HEK293 (cell line): ENCODE data around the gene APC2.

Source experiments
- BCL11A ChIP-seq: fragments of 450-650 bp; formaldehyde crosslinking; IDR thresholded peaks from 2 replicates; pipeline ENCODE4 v1.5.1; 2016; ENCODE audit warnings: low read depth, missing biosample characterization, missing genetic modification characterization
- BCL11B ChIP-seq: fragments of 450-650 bp; formaldehyde crosslinking; IDR thresholded peaks from 2 replicates; pipeline ENCODE4 v1.5.1; 2016; ENCODE audit warnings: low read depth, missing biosample characterization, missing genetic modification characterization
- EGR2 ChIP-seq: fragments of 450-650 bp; formaldehyde crosslinking; IDR thresholded peaks from 2 replicates; pipeline ENCODE4 v1.5.1; 2016; ENCODE audit warnings: low read depth, missing biosample characterization, missing genetic modification characterization
- GFI1B ChIP-seq: fragments of 450-650 bp; formaldehyde crosslinking; IDR thresholded peaks from 2 replicates; pipeline ENCODE4 v1.5.1; 2016; ENCODE audit warnings: missing biosample characterization, missing genetic modification characterization
- HIC1 ChIP-seq: fragments of 450-650 bp; formaldehyde crosslinking; IDR thresholded peaks from 2 replicates; pipeline ENCODE4 v1.5.1; 2016; ENCODE audit warnings: missing biosample characterization, missing genetic modification characterization
- KLF16 ChIP-seq: fragments of 450-650 bp; formaldehyde crosslinking; IDR thresholded peaks from 2 replicates; pipeline ENCODE4 v1.5.1; 2017; ENCODE audit warnings: missing biosample characterization, missing genetic modification characterization
- PRDM1 ChIP-seq: fragments of 450-650 bp; formaldehyde crosslinking; IDR thresholded peaks from 2 replicates; pipeline ENCODE4; 2016; ENCODE audit warnings: missing biosample characterization, missing genetic modification characterization
- SP2 ChIP-seq: fragments of 450-650 bp; formaldehyde crosslinking; IDR thresholded peaks from 2 replicates; pipeline ENCODE4 v1.5.1; 2016; ENCODE audit warnings: missing biosample characterization, missing genetic modification characterization
- ZBTB21 ChIP-seq: fragments of 450-650 bp; formaldehyde crosslinking; IDR thresholded peaks from 2 replicates; pipeline ENCODE4 v1.5.1; 2017; ENCODE audit warnings: missing biosample characterization, missing genetic modification characterization
- ZBTB6 ChIP-seq: fragments of 450-650 bp; formaldehyde crosslinking; IDR thresholded peaks from 2 replicates; pipeline ENCODE4 v1.5.1; 2017; ENCODE audit warnings: missing biosample characterization, missing genetic modification characterization
- ZBTB7A ChIP-seq: fragments of 450-650 bp; formaldehyde crosslinking; IDR thresholded peaks from 2 replicates; pipeline ENCODE4 v1.5.1; 2016; ENCODE audit warnings: low read depth, missing biosample characterization, missing genetic modification characterization
- ZEB2 ChIP-seq: fragments of 450-650 bp; formaldehyde crosslinking; IDR thresholded peaks from 2 replicates; pipeline ENCODE4 v1.5.1; 2016; ENCODE audit warnings: missing biosample characterization, missing genetic modification characterization
- ZNF202 ChIP-seq: fragments of 450-650 bp; formaldehyde crosslinking; IDR thresholded peaks from 2 replicates; pipeline ENCODE4 v1.5.1; 2016; ENCODE audit warnings: missing biosample characterization, missing genetic modification characterization, borderline replicate concordance
- ZNF214 ChIP-seq: fragments of 450-650 bp; formaldehyde crosslinking; IDR thresholded peaks from 2 replicates; pipeline ENCODE4 v1.5.1; 2017; ENCODE audit warnings: missing biosample characterization, mild to moderate bottlenecking, missing genetic modification characterization, borderline replicate concordance
- ZNF266 ChIP-seq: fragments of 450-650 bp; formaldehyde crosslinking; IDR thresholded peaks from 2 replicates; pipeline ENCODE4 v1.5.1; 2016; ENCODE audit warnings: missing biosample characterization, missing genetic modification characterization, low read depth
- ZNF335 ChIP-seq: fragments of 450-650 bp; formaldehyde crosslinking; conservative IDR thresholded peaks from 2 replicates; pipeline ENCODE4 v1.5.1; 2016; ENCODE audit warnings: missing biosample characterization, missing genetic modification characterization
- ZNF391 ChIP-seq: fragments of 450-650 bp; formaldehyde crosslinking; IDR thresholded peaks from 2 replicates; pipeline ENCODE4 v1.5.1; 2016; ENCODE audit warnings: low read depth, missing biosample characterization, missing genetic modification characterization, borderline replicate concordance
- ZNF473 ChIP-seq: fragments of 450-650 bp; formaldehyde crosslinking; IDR thresholded peaks from 2 replicates; pipeline ENCODE4 v1.5.1; 2017; ENCODE audit warnings: missing biosample characterization, missing genetic modification characterization
- ZNF544 ChIP-seq: fragments of 450-650 bp; formaldehyde crosslinking; IDR thresholded peaks from 2 replicates; pipeline ENCODE4 v1.5.0; 2017; ENCODE audit warnings: missing biosample characterization, missing genetic modification characterization
- ZNF596 ChIP-seq: fragments of 450-650 bp; IDR thresholded peaks from 2 replicates; pipeline ENCODE4 v1.5.0; 2018; ENCODE audit warnings: missing biosample characterization, mild to moderate bottlenecking, missing genetic modification characterization, moderate library complexity
- ZNF600 ChIP-seq: fragments of 450-650 bp; formaldehyde crosslinking; IDR thresholded peaks from 2 replicates; pipeline ENCODE4 v1.5.1; 2016; ENCODE audit warnings: missing biosample characterization, missing genetic modification characterization
- ZNF610 ChIP-seq: fragments of 450-650 bp; formaldehyde crosslinking; IDR thresholded peaks from 2 replicates; pipeline ENCODE4 v1.5.1; 2016; ENCODE audit warnings: missing biosample characterization, missing genetic modification characterization, borderline replicate concordance
- ZNF664 ChIP-seq: fragments of 450-650 bp; formaldehyde crosslinking; IDR thresholded peaks from 2 replicates; pipeline ENCODE4 v1.5.1; 2016; ENCODE audit warnings: missing biosample characterization, missing genetic modification characterization
- ZNF677 ChIP-seq: fragments of 450-650 bp; IDR thresholded peaks from 2 replicates; pipeline ENCODE4 v1.5.0; 2018; ENCODE audit warnings: missing biosample characterization, mild to moderate bottlenecking, missing genetic modification characterization, moderate library complexity
- ZNF777 ChIP-seq: fragments of 450-650 bp; formaldehyde crosslinking; IDR thresholded peaks from 2 replicates; pipeline ENCODE4 v1.5.1; 2017; ENCODE audit warnings: missing biosample characterization, missing genetic modification characterization, borderline replicate concordance
- ZNF791 ChIP-seq: fragments of 450-650 bp; formaldehyde crosslinking; IDR thresholded peaks from 2 replicates; pipeline ENCODE4 v1.5.1; 2016; ENCODE audit warnings: missing biosample characterization, missing genetic modification characterization
- ZNF837 ChIP-seq: fragments of 450-650 bp; formaldehyde crosslinking; IDR thresholded peaks from 2 replicates; pipeline ENCODE4 v1.5.1; 2016; ENCODE audit warnings: missing biosample characterization, missing genetic modification characterization
- TF ChIP-seq, protein P1 (sequence below): fragments of 450-650 bp; formaldehyde crosslinking; optimal IDR thresholded peaks from 2 replicates; pipeline ENCODE3; 2016; ENCODE audit warnings: missing biosample characterization, mild to moderate bottlenecking, missing genetic modification characterization
- TF ChIP-seq, protein P2 (sequence below): fragments of 450-650 bp; formaldehyde crosslinking; IDR thresholded peaks from 2 replicates; pipeline ENCODE4 v1.5.1; 2016; ENCODE audit warnings: missing biosample characterization, missing genetic modification characterization
- TF ChIP-seq, protein P3 (sequence below): fragments of 450-650 bp; formaldehyde crosslinking; IDR thresholded peaks from 2 replicates; pipeline ENCODE4 v1.5.1; 2016; ENCODE audit warnings: missing biosample characterization, missing genetic modification characterization
- TF ChIP-seq, protein P4 (sequence below): fragments of 450-650 bp; formaldehyde crosslinking; IDR thresholded peaks from 2 replicates; pipeline ENCODE4 v1.5.1; 2016; ENCODE audit warnings: missing biosample characterization, missing genetic modification characterization

Gene APC2

GRCh38 chr19:1441677-1442438, 8.1 kb upstream of the APC2 start (continued):
- no peak for TF ChIP-seq ZNF777 (tag by site-specific recombination)
- TF ChIP-seq, protein P1, sequence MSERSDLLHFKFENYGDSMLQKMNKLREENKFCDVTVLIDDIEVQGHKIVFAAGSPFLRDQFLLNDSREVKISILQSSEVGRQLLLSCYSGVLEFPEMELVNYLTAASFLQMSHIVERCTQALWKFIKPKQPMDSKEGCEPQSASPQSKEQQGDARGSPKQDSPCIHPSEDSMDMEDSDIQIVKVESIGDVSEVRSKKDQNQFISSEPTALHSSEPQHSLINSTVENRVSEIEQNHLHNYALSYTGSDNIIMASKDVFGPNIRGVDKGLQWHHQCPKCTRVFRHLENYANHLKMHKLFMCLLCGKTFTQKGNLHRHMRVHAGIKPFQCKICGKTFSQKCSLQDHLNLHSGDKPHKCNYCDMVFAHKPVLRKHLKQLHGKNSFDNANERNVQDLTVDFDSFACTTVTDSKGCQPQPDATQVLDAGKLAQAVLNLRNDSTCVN (tag by site-specific recombination), result peak; percentile 13
- TF ChIP-seq ZBTB7A (tag by site-specific recombination), result peak; percentile 16; the same call in 1 of the 2 replicates
- no peak for TF ChIP-seq ZNF473
- no peak for TF ChIP-seq EGR2 (tag by site-specific recombination)
- TF ChIP-seq ZNF664 (tag by site-specific recombination), result no peak
- TF ChIP-seq ZNF214 (tag by site-specific recombination), result no peak
- TF ChIP-seq ZEB2 (tag by site-specific recombination), result no peak
- TF ChIP-seq ZNF610 (tag by site-specific recombination), result no peak
- TF ChIP-seq ZBTB21, result no peak
- TF ChIP-seq ZNF596 (tag by site-specific recombination), result no peak; the same call in 1 of the 2 replicates
- TF ChIP-seq KLF16, result no peak
- TF ChIP-seq GFI1B (tag by site-specific recombination), result no peak
- TF ChIP-seq, protein P2, sequence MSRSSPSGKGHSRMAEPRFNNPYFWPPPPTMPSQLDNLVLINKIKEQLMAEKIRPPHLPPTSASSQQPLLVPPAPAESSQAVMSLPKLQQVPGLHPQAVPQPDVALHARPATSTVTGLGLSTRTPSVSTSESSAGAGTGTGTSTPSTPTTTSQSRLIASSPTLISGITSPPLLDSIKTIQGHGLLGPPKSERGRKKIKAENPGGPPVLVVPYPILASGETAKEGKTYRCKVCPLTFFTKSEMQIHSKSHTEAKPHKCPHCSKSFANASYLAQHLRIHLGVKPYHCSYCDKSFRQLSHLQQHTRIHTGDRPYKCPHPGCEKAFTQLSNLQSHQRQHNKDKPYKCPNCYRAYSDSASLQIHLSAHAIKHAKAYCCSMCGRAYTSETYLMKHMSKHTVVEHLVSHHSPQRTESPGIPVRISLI (tag by site-specific recombination), result peak; percentile 55
- TF ChIP-seq ZNF791, result no peak
- peak; percentile 21; the same call in 1 of the 2 replicates for TF ChIP-seq ZNF391 (tag by site-specific recombination)
- TF ChIP-seq, protein P3, sequence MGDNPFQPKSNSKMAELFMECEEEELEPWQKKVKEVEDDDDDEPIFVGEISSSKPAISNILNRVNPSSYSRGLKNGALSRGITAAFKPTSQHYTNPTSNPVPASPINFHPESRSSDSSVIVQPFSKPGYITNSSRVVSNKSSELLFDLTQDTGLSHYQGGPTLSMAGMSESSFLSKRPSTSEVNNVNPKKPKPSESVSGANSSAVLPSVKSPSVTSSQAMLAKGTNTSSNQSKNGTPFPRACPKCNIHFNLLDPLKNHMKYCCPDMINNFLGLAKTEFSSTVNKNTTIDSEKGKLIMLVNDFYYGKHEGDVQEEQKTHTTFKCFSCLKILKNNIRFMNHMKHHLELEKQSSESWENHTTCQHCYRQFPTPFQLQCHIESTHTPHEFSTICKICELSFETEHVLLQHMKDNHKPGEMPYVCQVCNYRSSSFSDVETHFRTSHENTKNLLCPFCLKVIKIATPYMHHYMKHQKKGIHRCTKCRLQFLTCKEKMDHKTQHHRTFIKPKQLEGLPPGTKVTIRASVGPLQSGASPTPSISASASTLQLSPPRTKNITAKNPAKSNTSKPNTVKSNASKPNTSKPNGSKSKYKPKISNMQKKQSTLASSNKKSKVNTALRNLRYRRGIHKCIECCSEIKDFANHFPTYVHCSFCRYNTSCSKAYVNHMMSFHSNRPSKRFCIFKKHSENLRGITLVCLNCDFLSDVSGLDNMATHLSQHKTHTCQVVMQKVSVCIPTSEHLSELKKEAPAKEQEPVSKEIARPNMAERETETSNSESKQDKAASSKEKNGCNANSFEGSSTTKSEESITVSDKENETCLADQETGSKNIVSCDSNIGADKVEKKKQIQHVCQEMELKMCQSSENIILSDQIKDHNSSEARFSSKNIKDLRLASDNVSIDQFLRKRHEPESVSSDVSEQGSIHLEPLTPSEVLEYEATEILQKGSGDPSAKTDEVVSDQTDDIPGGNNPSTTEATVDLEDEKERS (tag by site-specific recombination), result no peak
- TF ChIP-seq ZNF837 (tag by site-specific recombination), result no peak
- TF ChIP-seq PRDM1 (tag by site-specific recombination), result no peak
- peak; percentile 88 for TF ChIP-seq ZNF600
- peak; percentile 19; the same call in 1 of the 2 replicates for TF ChIP-seq HIC1 (tag by site-specific recombination)
- peak; percentile 19; the same call in 1 of the 2 replicates for TF ChIP-seq BCL11B (tag by site-specific recombination)
- TF ChIP-seq SP2, result 0 out of 2 replicates have a peak, but pooled peaks have one; percentile 6
- TF ChIP-seq ZBTB6 (tag by site-specific recombination), result no peak
- TF ChIP-seq, protein P4, sequence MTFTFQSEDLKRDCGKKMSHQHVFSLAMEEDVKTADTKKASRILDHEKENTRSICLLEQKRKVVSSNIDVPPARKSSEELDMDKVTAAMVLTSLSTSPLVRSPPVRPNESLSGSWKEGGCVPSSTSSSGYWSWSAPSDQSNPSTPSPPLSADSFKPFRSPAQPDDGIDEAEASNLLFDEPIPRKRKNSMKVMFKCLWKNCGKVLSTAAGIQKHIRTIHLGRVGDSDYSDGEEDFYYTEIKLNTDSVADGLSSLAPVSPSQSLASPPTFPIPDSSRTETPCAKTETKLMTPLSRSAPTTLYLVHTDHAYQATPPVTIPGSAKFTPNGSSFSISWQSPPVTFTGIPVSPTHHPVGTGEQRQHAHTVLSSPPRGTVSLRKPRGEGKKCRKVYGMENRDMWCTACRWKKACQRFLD (tag by site-specific recombination), result no peak
- no peak for TF ChIP-seq ZNF335 (tag by site-specific recombination)
- no peak for TF ChIP-seq ZNF202 (tag by site-specific recombination)
- TF ChIP-seq BCL11A, result peak; percentile 70
- no peak for TF ChIP-seq ZNF544 (tag by site-specific recombination)
- TF ChIP-seq ZNF677 (tag by site-specific recombination), result no peak
- TF ChIP-seq ZNF266 (tag by site-specific recombination), result no peak
